Hematopoietic multipotent progenitor cell treated with erythropoietin and hydrocortisone succinate and interleukin-3 and kit ligand, for 4 days (in vitro differentiated cells): ENCODE results near the gene RAB5B.
"Not testable (repeated sequence)": the region's sequence is repeated elsewhere in the genome, so short reads cannot be mapped to it uniquely, and the experiment has no call there.

Experiments
- DNase-seq: peaks from one replicate; pipeline ENCODE4 v3.0.0-alpha.2; 2015

RAB5B gene

GRCh38 chr12:55942055-55942454 is 31.8 kb upstream of the RAB5B start:
- no peak for DNase-seq

DNA sequence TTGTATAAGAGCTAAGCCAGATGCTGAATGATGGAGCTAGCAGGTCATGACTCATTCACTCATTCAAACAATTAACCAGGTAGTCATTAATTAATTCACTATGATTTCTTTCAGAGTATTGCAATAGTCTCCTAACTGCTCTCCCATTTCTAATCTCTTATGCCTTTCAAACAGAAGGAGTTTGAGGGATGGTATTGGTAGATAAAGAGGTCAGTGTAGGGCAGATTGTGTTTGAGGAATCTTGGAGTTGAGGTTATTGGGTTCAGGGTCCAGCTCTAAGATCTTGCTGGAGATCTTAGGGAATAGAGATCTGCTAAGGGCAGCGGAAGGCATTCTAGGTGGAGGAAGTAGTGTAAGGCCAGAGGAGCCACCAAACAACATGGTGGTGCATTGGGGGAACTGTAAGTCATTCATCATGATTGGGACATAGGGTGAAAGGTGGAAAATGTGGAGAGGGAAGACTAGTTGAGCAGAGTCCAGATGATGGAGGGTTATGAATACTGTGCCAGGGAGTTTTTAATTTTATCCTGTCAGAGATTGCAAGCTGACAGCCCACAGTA is 31.2 kb upstream of the RAB5B start:
- no peak for DNase-seq

DNA sequence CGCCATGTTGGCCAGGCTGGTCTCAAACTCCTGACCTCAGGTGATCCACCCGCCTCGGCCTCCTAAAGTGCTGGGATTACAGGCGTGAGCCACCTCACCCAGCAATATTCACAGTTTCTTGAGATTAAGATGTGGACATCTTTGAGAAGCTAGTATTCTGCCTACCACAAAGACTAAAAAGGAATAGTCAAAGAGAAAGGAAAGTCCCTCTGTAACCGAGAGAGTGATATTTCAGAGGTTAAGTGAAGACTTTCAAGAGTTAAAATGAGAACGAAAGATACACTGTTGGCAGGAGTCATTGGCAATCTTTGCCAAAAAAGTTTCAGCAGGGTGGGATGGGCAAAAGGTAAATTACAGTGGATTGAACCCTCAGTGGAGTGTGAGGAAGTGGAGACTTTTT is 27.3 kb upstream of the RAB5B start:
- DNase-seq, result no peak

DNA sequence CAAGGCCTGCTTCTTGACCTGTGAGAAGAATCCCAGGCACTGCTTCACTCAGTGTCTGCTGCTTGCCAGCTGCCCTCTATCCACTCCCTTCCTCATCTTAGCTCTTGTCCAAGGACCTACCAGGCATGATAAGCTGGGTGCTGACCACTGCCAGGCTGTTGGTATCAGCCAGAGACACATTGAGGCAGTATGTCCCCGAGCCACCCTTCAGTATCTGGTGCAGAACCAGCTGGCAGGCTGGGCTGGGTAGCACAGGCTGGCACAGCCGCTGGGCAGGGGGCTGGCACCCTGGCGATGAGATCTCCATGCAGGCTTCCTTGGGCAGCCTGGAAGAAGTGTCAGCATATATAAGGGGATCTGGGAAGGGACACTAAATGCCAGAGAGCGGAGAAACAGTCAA is 18.5 kb upstream of the RAB5B start:
- DNase-seq, result peak; percentile 42

- peak; percentile 74 for DNase-seq
Measured at GRCh38 chr12:55955800-55956508, 17.9 kb upstream of the RAB5B start.

GRCh38 chr12:55957106-55957859 is 16.6 kb upstream of the RAB5B start:
- no peak for DNase-seq

- no peak for DNase-seq
Measured at GRCh38 chr12:55963760-55964159, 10.1 kb upstream of the RAB5B start.

GRCh38 chr12:55965240-55965639 is 8.6 kb upstream of the RAB5B start:
- DNase-seq, result no peak

GRCh38 chr12:55965941-55966407 is 7.9 kb upstream of the RAB5B start, which contains the start of gene PMEL:
Gene PMEL (minus strand): TSS chr12:55966042. CDS start chr12:55966011, 31 bp downstream.
- DNase-seq, result no peak

GRCh38 chr12:55966408-55967281 is 7.2 kb upstream of the RAB5B start, which contains the start of gene CDK2:
Gene CDK2 (plus strand): TSS chr12:55966830. CDS start chr12:55967009, 179 bp downstream.
- DNase-seq, result peak; percentile 97

DNA sequence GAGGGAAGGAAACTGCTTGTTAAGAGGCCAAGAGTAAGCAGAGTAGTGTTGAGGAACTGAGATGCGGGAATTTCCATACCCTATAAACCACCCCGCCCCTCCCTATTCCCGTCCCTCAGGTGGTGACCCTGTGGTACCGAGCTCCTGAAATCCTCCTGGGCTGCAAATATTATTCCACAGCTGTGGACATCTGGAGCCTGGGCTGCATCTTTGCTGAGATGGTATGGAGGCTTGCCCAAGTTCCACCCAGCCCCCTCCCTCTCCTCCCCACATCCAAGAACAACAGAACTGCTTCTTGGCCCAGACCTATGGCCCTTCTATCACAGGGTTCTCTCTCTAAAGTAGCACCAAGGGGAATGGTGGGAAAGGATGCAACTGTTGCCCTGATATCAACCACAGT is 4.5 kb upstream of the RAB5B start:
- DNase-seq, result no peak

- DNase-seq, result no peak
Measured at GRCh38 chr12:55970775-55971174, 3.1 kb upstream of the RAB5B start.

DNA sequence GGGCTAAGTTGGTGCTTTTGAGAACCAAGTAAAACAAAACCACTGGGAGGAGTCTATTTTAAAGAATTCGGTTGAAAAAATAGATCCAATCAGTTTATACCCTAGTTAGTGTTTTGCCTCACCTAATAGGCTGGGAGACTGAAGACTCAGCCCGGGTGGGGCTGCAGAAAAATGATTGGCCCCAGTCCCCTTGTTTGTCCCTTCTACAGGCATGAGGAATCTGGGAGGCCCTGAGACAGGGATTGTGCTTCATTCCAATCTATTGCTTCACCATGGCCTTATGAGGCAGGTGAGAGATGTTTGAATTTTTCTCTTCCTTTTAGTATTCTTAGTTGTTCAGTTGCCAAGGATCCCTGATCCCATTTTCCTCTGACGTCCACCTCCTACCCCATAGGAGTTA is 1.8 kb upstream of the RAB5B start:
- peak; percentile 57 for DNase-seq

DNA sequence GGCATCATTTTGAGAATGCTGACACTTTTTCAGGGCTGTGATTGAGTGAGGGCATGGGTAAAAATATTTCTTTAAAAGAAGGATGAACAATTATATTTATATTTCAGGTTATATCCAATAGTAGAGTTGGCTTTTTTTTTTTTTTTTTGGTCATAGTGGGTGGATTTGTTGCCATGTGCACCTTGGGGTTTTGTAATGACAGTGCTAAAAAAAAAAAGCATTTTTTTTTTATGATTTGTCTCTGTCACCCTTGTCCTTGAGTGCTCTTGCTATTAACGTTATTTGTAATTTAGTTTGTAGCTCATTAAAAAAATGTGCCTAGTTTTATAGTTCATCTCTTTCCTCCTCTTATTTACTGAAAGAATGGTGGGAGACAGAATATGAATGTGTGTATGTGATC is 1.4 kb upstream of the RAB5B start:
- DNase-seq, result peak; percentile 19

DNA sequence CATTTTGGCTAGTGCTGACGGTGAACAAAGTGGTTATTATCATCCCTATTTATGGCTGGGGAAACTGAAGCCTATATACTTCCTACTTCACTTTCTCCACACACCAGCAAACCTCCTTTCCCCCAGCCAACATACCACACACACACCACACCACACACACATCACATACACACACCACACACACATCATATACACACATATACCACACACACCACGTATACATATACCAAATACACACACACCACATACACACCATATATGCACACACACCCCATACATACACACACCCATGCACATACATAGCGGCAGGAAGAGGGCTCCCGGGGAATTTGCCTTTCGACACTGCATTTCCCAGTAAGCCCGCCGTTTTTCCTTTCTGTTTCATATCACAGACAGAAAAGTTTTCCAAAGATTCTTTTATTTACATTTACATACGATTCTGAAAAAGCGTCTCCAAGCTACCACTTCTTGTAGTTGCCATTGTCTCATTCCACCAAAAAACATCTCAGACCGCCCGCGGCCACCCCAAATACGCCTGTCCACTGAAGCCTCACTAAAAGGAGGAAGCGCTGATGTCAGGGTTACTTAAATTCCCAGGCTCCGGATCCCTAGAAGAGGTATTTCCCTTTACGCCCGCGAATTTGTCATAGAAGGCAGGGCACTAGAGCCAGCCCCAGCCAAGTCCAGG is 823 bp upstream of the RAB5B start:
- DNase-seq, result peak; percentile 52

DNA sequence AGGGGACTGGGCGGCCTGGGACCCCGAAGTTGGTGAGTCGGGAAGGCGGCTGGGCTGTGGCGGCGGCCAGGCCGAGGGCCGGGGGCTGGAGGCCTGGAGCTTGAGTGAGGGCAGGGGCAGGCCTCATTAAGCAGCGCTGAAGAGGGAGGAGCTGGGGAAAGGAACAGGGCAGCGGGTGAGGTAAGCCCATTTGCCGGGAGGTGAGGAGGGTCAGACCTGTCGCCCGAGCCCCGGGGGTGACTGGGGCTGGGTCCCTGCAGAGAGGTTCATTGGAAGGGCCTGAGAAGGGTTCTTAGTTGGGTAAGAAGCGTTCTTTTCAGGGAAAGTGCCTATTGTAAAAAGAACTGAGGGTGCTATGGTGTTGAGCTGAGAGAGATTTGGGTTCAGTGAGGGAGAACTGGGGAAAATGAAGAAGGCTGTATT is 441 bp downstream of the RAB5B start:
- peak; percentile 71 for DNase-seq

DNA sequence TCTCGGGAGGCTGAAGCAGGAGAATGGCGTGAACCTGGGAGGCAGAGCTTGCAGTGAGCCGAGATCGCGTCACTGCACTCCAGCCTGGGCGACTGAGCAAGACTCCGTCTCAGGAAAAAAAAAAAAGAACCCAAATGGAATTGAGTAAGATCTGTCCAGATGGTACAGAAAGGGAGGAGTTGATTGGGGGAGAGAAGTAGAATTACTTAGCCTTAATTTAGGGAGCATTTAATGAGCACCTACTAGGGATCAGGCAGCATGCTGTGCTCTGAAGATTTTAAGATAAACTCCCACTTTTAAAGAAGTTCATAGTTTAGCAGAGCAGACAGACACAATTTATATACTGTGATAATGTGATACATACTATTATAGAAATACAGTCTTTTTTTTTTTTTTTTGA is 4.5 kb downstream of the RAB5B start:
- no peak for DNase-seq

DNA sequence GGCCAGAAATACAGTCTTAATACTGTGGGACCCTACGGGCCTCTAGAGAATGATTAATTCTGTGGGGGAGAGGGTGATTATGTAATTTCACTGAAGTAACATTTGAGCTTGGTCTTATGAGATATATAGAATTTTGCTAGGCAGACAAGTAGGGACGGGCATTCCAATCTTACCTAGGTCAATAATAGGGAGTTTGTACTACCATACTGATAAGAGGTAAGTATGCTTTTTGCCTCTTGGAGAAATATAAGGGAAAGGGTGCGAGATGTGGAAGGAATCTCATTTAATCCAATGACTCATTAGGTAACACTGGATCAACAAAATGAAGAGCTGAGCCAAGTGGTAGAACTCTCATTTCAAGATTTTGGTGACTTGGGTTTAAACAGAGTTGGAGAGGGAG is 5.2 kb downstream of the RAB5B start:
- DNase-seq, result no peak

- not testable (repeated sequence) for DNase-seq
Measured at GRCh38 chr12:55981882-55982281, 8.0 kb downstream of the RAB5B start.

GRCh38 chr12:55982319-55982936 is 8.6 kb downstream of the RAB5B start:
- peak; percentile 59 for DNase-seq

DNA sequence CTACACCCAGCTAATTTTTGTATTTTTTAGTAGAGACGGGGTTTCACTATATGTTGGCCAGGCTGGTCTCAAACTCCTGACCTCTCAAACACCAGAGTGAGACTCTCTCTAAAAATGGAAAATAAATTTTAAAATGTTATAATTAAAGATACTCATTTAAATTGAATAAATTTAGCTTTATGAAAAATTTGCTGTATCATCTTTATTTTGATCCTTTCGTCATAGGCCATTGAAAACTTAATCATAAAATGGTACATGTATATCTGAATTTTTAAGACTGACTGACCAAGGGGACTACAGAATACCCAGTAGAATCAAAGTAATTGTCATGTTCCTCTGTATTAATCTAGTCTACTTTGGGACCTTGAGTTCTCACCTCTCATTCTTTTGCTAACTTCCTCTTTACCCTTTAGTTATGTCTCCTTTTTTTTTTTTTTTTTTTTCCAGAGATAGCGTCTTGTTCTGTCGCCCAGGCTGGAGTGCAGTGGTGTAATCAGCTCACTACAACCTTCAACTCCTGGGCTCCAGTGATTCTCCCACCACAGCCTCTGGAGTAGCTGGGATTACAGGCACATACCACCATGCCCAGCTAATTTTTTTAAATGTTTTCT is 9.5 kb downstream of the RAB5B start:
- peak; percentile 81 for DNase-seq
